22Rv1 (cell line): ENCODE measurements around the gene RHBDL3.

ENCODE experiments used
- H3K27ac ChIP-seq: fragments of 450-650 bp; 2 replicates; pipeline ENCODE4 v1.5.1; 2017
- ZFX ChIP-seq: fragments of 450-650 bp; IDR thresholded peaks from 2 replicates; pipeline ENCODE4 v1.6.1; 2017; ENCODE audit warnings: antibody characterized with exemption, borderline replicate concordance
- TF ChIP-seq, protein P1 (sequence below): fragments of 450-650 bp; IDR thresholded peaks from 2 replicates; pipeline ENCODE4 v1.5.1; 2017; ENCODE audit warnings: mild to moderate bottlenecking

The RHBDL3 gene

GRCh38 chr17:32266389-32267301 is 1.0 kb downstream of the RHBDL3 start:
- no peak for TF ChIP-seq ZFX
- TF ChIP-seq, protein P1, sequence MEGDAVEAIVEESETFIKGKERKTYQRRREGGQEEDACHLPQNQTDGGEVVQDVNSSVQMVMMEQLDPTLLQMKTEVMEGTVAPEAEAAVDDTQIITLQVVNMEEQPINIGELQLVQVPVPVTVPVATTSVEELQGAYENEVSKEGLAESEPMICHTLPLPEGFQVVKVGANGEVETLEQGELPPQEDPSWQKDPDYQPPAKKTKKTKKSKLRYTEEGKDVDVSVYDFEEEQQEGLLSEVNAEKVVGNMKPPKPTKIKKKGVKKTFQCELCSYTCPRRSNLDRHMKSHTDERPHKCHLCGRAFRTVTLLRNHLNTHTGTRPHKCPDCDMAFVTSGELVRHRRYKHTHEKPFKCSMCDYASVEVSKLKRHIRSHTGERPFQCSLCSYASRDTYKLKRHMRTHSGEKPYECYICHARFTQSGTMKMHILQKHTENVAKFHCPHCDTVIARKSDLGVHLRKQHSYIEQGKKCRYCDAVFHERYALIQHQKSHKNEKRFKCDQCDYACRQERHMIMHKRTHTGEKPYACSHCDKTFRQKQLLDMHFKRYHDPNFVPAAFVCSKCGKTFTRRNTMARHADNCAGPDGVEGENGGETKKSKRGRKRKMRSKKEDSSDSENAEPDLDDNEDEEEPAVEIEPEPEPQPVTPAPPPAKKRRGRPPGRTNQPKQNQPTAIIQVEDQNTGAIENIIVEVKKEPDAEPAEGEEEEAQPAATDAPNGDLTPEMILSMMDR = no peak
- H3K27ac ChIP-seq = no peak overlapping the region

GRCh38 chr17:32267690-32268205 is 2.1 kb downstream of the RHBDL3 start:
- no peak for TF ChIP-seq ZFX
- TF ChIP-seq, protein P1 = no peak
- no peak overlapping the region for H3K27ac ChIP-seq

- TF ChIP-seq ZFX = no peak
- TF ChIP-seq, protein P1 = no peak
- no peak overlapping the region for H3K27ac ChIP-seq
These were observed 3.2 kb downstream of the RHBDL3 start for GRCh38 chr17:32268734-32269288.

DNA sequence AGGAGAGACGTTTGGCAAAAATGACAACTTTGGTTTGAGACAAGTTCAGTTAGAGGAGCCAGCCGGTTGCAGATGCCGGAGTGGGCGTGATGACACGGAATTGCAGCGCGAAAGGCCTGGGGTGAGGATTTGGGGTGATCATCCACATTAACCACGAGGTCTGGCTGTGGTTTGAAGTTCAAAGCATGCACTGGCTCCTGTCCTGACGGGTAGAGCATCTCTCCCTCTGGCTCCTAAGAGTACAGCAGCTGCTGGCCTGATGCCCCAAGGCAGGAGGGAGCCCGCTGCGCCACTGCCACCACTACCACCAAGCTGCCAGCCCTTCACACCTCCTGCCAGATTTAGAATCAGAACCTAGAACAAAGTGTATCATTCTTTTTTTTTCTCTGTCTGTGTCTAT is 3.7 kb downstream of the RHBDL3 start:
- no peak for TF ChIP-seq ZFX
- TF ChIP-seq, protein P1 = no peak
- H3K27ac ChIP-seq = no peak overlapping the region

- no peak for TF ChIP-seq ZFX
- TF ChIP-seq, protein P1 = no peak
- no peak overlapping the region for H3K27ac ChIP-seq
These were observed 6.2 kb downstream of the RHBDL3 start for GRCh38 chr17:32271844-32272243.

- no peak overlapping the region for H3K27ac ChIP-seq
- TF ChIP-seq, protein P1 = no peak
- TF ChIP-seq ZFX = no peak
These were observed 8.5 kb downstream of the RHBDL3 start for GRCh38 chr17:32274101-32274500.

DNA sequence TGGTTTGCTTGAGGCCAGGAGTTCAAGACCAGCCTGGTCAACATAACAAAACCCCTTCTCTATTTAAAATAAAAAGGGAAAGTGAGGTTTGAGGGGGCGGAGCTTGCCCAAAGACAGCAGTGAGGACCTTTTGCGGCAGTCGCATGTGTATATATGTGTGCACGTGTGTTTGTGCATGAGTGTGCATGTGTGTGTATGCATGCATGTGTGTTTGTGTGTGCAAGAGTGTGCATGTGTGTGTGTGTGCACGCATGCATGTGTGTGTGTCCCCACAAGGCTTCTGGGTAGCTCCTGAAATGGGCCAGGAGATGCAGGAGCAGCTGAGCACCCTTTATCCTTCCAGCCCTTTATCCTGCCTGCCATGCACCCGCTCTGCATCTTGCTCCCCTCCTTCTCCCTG is 9.0 kb downstream of the RHBDL3 start:
- no peak for TF ChIP-seq ZFX
- TF ChIP-seq, protein P1 = no peak
- no peak overlapping the region for H3K27ac ChIP-seq
